Endothelial cell of umbilical vein (primary cell): ENCODE measurements around the gene HSPA8. TPM values are rescaled to one million over a fixed set of nuclear protein-coding genes. Genes with fewer than 3 reads are reported as not detected.

Experiments
- BruUV-seq: library from RNA; stranded (reverse); fragments of 400-500 nt; replicated peaks from 2 replicates; lab custom pipeline; 2021; lab: Mats Ljungman, UMichigan
- CTCF ChIA-PET: fragments of 300-600, 350-600 bp; sonication (Branson Sonifier 250); formaldehyde crosslinking; loops from one replicate; lab custom pipeline; 2021; ENCODE audit warnings: antibody characterized with exemption, inconsistent platforms; lab: Charles Lee
- POLR2A ChIA-PET: fragments of 300-600, 350-600 bp; sonication (Branson Sonifier 250); formaldehyde crosslinking; loops from one replicate; lab custom pipeline; 2021; ENCODE audit warnings: antibody characterized with exemption, inconsistent platforms; lab: Charles Lee
- DNase-seq: peaks from one replicate; pipeline ENCODE4 v3.0.0-alpha.2; 2011; ENCODE audit warnings: low read depth, low spot score
- FAIRE-seq: peaks from 2 replicates; lab custom pipeline; 2011; peaks lifted over from hg19 to GRCh38; lab: Jason Lieb, UNC
- H2AFZ ChIP-seq: 2 replicates; pipeline ENCODE4 v1.6.0; 2012; ENCODE audit warnings: low read depth, low read length, control low read depth, inconsistent platforms
- H3K27ac ChIP-seq: 2 replicates; pipeline ENCODE4 v1.5.1; 2011; ENCODE audit warnings: low read depth, mild to moderate bottlenecking, control low read depth, low read length, moderate library complexity; ENCODE audit not compliant: insufficient read depth
- H3K27me3 ChIP-seq, 2 experiments: 2 replicates each; pipeline versions ENCODE4 v1.6.0 to v1.6.1; 2011; ENCODE audit warnings: low read length in 2 of 2, mixed read lengths in 1 of 2; ENCODE audit not compliant: control insufficient read depth in 2 of 2, insufficient read depth in 2 of 2
- H3K36me3 ChIP-seq, 2 experiments: 2 replicates in 1 of 2; 3 replicates in 1 of 2; pipeline ENCODE4 v1.5.1; 2011; ENCODE audit warnings: low read length in 2 of 2, mild to moderate bottlenecking in 1 of 2, moderate library complexity in 1 of 2; ENCODE audit not compliant: control insufficient read depth in 2 of 2, insufficient read depth in 2 of 2; ENCODE audit errors: extremely low read depth in 1 of 2
- H3K4me1 ChIP-seq: 3 replicates; pipeline ENCODE4 v1.5.1; 2011; ENCODE audit warnings: mild to moderate bottlenecking, low read length; ENCODE audit not compliant: control insufficient read depth, insufficient read depth; ENCODE audit errors: extremely low read depth
- H3K4me2 ChIP-seq: 2 replicates; pipeline ENCODE4 v1.6.1; 2011; ENCODE audit warnings: low read length, control low read depth, mixed read lengths; ENCODE audit not compliant: insufficient read depth
- H3K4me3 ChIP-seq, 3 experiments: fragments of 200-600 bp in 1 of 3; sonication (generic), shearing (Covaris generic) in 1 of 3; replicated peaks in 1 of 3; 2 replicates each; pipeline ENCODE4 v1.5.1; 2011 to 2016; ENCODE audit warnings: control low read depth in 3 of 3, low read length in 3 of 3, mild to moderate bottlenecking in 2 of 3, inconsistent platforms in 1 of 3, low read depth in 1 of 3, moderate library complexity in 1 of 3; ENCODE audit not compliant: insufficient read depth in 1 of 3
- H3K79me2 ChIP-seq: 2 replicates; pipeline ENCODE4 v1.6.0; 2012; ENCODE audit warnings: low read length, inconsistent platforms; ENCODE audit not compliant: control insufficient read depth, insufficient read depth
- H3K9ac ChIP-seq: replicated peaks from 2 replicates; pipeline ENCODE3; 2011; ENCODE audit warnings: low read length, control low read depth; ENCODE audit not compliant: insufficient read depth; ENCODE audit errors: extremely low read depth
- H3K9me1 ChIP-seq: replicated peaks from 3 replicates; pipeline ENCODE4 v1.6.0; 2011; ENCODE audit warnings: mild to moderate bottlenecking, low read length; ENCODE audit not compliant: control insufficient read depth, insufficient read depth; ENCODE audit errors: extremely low read depth
- H3K9me3 ChIP-seq: replicated peaks from 2 replicates; pipeline ENCODE4 v1.5.1; 2012; ENCODE audit warnings: low read length, inconsistent platforms; ENCODE audit not compliant: control insufficient read depth, insufficient read depth
- H4K20me1 ChIP-seq: replicated peaks from 2 replicates; pipeline ENCODE3; 2011; ENCODE audit warnings: mild to moderate bottlenecking, low read length; ENCODE audit not compliant: control insufficient read depth, insufficient read depth; ENCODE audit errors: extremely low read depth
- JUN ChIP-seq: IDR thresholded peaks from 2 replicates; pipeline ENCODE4 v1.6.1; 2011; ENCODE audit warnings: borderline replicate concordance, low read depth; ENCODE audit not compliant: insufficient read length, insufficient read depth
- MYC ChIP-seq: IDR thresholded peaks from one replicate; pipeline ENCODE4 v1.6.1; 2011; ENCODE audit warnings: mild to moderate bottlenecking, low read depth, low read length
- dilution Hi-C: fragments of 300-500 bp; cut with MboI; formaldehyde crosslinking; loops from one replicate; pipeline ENCODE4 v1.15.0; 2019; ENCODE audit warnings: low sequenced_read_pairs; ENCODE audit not compliant: extremely low pct_ligation_motif_present
- intact Hi-C: fragments of 100-400 bp; cut with micrococcal nuclease; formaldehyde crosslinking; loops from one replicate; pipeline ENCODE4 v1.10.0; 2022
- polyA plus RNA-seq, 4 experiments: library from polyadenylated mRNA; depleted of rRNA in 3 of 4; stranded (reverse) in 3 of 4; unstranded in 1 of 4; fragments of >200 nt; gene quantifications; 2 replicates each; pipeline versions ENCODE4 v1.2.1 to v1.2.3, GENCODE V29; 2011 to 2012; ENCODE audit warnings: missing spikeins in 1 of 4
- total RNA-seq: library from RNA; stranded (reverse); gene quantifications from 2 replicates; pipeline ENCODE4 v1.2.3, GENCODE V29; 2021
- TF ChIP-seq, protein P1 (sequence below), 2 donors: IDR thresholded peaks; 1 replicate in 1 of 2; 2 replicates in 1 of 2; pipeline ENCODE4 v1.5.1; 2011; ENCODE audit warnings: low read length in 2 of 2, mild to moderate bottlenecking in 2 of 2, moderate library complexity in 2 of 2, control low read depth in 1 of 2, inconsistent platforms in 1 of 2, low read depth in 1 of 2; ENCODE audit not compliant: insufficient read depth in 1 of 2; ENCODE audit errors: extremely low read depth in 1 of 2

Gene HSPA8
- total and polyA plus RNA-seq, 2 donors (not counting 3 experiments of a cell fraction or from before 2014, with no cell fraction given) = 1,383 to 1,728 TPM

DNA sequence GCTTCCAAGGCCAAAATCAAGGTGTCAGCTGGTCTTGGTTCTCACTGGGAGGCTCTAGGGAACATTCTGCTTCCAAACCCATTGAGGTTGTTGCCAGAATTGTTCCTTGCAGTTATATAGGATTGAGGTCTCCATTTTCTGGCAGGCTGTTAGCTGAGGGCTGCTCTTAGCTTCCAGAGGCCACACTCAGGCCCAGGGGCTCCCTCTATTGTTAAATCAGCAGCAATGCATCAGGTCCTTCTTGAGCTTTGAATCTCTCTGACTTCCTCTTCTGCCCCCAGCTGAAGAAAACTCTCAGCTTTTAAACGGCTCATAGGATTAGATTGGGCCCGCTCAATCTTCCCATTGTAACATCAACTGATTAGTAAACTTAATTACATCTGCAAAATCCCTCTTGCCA lies 41.0 kb downstream of the HSPA8 start:
- dilution Hi-C loops = loop anchor here (10.0 kb wide), 1 partner anchor 156 kb away; no protein-coding TSS in a partner anchor

DNA sequence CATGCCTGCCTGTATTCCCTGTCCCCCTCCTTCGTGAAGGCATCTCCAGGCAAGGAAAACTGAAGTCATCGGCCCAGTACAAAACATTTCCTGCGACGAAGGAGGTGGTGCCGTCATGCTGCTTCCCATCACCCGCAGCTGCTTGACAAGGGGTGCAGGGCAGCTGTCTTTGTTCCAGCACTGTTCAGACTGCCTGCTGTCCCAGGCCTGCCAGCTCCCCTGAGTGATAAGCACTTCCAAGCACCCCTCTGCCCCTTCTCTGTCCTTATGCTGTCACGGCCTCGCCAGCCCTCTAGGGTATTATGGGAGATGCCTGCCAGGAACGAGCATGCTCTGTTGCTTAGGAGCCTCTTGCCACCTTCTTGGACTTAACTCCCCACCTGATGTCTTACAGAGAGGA lies 43.2 kb downstream of the HSPA8 start:
- dilution Hi-C loops = no loop called here

More for the DNA sequence above, 41.0 kb downstream of the HSPA8 start:
- H3K4me2 ChIP-seq = no peak overlapping the region
- H3K79me2 ChIP-seq = no peaks in the 10 kb centered on the region
- H3K36me3 ChIP-seq = no peaks in the 10 kb centered on the region
- no peaks in the 10 kb centered on the region for H3K9me1 ChIP-seq
- FAIRE-seq (peak; percentile 50), DNase-seq (peak; percentile 32)
- POLR2A ChIA-PET = no interaction called here
- no peak overlapping the region for H3K27ac ChIP-seq
- no peaks in the 10 kb centered on the region for H3K9me3 ChIP-seq
- no peak overlapping the region for H3K9ac ChIP-seq
- H3K4me3 ChIP-seq = no peak overlapping the region
- no TSS peak for BruUV-seq
- CTCF ChIA-PET = interaction anchor here (0.6 to 9.6 kb wide), 48 partner anchors 8 to 440 kb away, joined by 3 to 621 read pairs (median 4); partner anchors contain the start of genes BSX, JHY and UBASH3B
- peaks cover 3 to 16% of the 10 kb centered on the region in 2 experiments for H3K27me3 ChIP-seq
- H2AFZ ChIP-seq = no peak overlapping the region
- H4K20me1 ChIP-seq = no peaks in the 10 kb centered on the region
- no peaks in the 10 kb centered on the region for H3K4me1 ChIP-seq
- TF ChIP-seq JUN = no peak
- TF ChIP-seq, protein P1, sequence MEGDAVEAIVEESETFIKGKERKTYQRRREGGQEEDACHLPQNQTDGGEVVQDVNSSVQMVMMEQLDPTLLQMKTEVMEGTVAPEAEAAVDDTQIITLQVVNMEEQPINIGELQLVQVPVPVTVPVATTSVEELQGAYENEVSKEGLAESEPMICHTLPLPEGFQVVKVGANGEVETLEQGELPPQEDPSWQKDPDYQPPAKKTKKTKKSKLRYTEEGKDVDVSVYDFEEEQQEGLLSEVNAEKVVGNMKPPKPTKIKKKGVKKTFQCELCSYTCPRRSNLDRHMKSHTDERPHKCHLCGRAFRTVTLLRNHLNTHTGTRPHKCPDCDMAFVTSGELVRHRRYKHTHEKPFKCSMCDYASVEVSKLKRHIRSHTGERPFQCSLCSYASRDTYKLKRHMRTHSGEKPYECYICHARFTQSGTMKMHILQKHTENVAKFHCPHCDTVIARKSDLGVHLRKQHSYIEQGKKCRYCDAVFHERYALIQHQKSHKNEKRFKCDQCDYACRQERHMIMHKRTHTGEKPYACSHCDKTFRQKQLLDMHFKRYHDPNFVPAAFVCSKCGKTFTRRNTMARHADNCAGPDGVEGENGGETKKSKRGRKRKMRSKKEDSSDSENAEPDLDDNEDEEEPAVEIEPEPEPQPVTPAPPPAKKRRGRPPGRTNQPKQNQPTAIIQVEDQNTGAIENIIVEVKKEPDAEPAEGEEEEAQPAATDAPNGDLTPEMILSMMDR (IDR thresholded peaks at IDR 0.05; ENCODE audit: extremely low read depth in 1 of 2, insufficient read depth in 1 of 2, low read depth in 1 of 2, low read length in 2 of 2) = peak; percentile 57 to 76
- intact Hi-C loops = loop anchor here (5.0 kb wide), 1 partner anchor 214 kb away; no protein-coding TSS in a partner anchor

More for the DNA sequence above, 43.2 kb downstream of the HSPA8 start:
- FAIRE-seq (no peak), DNase-seq (no peak)
- Histone ChIP-seq H3K9ac (no peak overlapping the region), H3K9me1 (no peaks in the 10 kb centered on the region), H3K4me2 (no peak overlapping the region), H3K79me2 (no peaks in the 10 kb centered on the region), H3K9me3 (no peaks in the 10 kb centered on the region), H3K27ac (no peak overlapping the region), H4K20me1 (no peaks in the 10 kb centered on the region), H2AFZ (no peak overlapping the region), H3K4me1 (no peaks in the 10 kb centered on the region), H3K36me3 (no peaks in the 10 kb centered on the region), H3K4me3 (no peak overlapping the region), H3K27me3 (peaks cover 2 to 19% of the 10 kb centered on the region in 2 experiments)
- CTCF ChIA-PET = interaction anchor here (9.6 kb wide), 1 partner anchor 153 kb away, joined by 621 read pairs; no protein-coding TSS in a partner anchor
- no peak for TF ChIP-seq MYC
- POLR2A ChIA-PET = no interaction called here
- no TSS peak for BruUV-seq
- intact Hi-C loops = no loop called here
